Loucy (cell line): ENCODE data around the gene GNA12.

Source experiments
- EZH2phosphoT487 ChIP-seq: fragments of 200-600 bp; IDR thresholded peaks from 2 replicates; pipeline ENCODE4 v1.6.1; 2018; ENCODE audit warnings: antibody characterized with exemption, mild to moderate bottlenecking, moderate library complexity, borderline replicate concordance
- TF ChIP-seq, protein P1 (sequence below): fragments of 200-600 bp; sonication (generic); conservative IDR thresholded peaks from 2 replicates; pipeline ENCODE4 v1.5.1; 2014; ENCODE audit warnings: mild to moderate bottlenecking, antibody characterized with exemption, low read length

DNA sequence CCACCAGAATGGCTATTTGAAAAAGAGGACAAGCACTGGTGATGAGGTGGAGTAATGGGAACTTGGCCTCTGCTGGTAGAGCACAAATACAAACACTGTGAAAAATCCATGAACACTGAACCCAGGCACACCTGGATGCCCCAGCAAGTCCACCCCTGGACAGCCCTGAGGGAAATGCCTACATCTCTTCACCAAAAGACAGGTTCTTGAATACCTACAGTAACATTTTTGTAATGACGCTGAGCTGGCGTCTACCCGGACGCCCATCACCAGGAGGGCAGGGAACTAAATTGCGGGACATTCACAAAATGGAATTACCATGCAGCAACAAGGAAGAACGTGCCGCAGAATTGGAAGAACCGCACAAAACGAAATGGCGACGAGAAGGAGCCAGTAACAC, 70.5 kb downstream of the GNA12 start:
- TF ChIP-seq, protein P1, sequence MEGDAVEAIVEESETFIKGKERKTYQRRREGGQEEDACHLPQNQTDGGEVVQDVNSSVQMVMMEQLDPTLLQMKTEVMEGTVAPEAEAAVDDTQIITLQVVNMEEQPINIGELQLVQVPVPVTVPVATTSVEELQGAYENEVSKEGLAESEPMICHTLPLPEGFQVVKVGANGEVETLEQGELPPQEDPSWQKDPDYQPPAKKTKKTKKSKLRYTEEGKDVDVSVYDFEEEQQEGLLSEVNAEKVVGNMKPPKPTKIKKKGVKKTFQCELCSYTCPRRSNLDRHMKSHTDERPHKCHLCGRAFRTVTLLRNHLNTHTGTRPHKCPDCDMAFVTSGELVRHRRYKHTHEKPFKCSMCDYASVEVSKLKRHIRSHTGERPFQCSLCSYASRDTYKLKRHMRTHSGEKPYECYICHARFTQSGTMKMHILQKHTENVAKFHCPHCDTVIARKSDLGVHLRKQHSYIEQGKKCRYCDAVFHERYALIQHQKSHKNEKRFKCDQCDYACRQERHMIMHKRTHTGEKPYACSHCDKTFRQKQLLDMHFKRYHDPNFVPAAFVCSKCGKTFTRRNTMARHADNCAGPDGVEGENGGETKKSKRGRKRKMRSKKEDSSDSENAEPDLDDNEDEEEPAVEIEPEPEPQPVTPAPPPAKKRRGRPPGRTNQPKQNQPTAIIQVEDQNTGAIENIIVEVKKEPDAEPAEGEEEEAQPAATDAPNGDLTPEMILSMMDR: no peak
- no peak for TF ChIP-seq EZH2phosphoT487
